Tibial nerve (tissue), 4 donors: ENCODE measurements around the gene HID1. TPM values are rescaled to one million over a fixed set of nuclear protein-coding genes. Genes with fewer than 3 reads are reported as not detected.
"Not testable (repeated sequence)": the region's sequence is repeated elsewhere in the genome, so short reads cannot be mapped to it uniquely, and the experiment has no call there.

ENCODE experiments used
- DNase-seq, 2 donors: peaks; one replicate each; pipeline ENCODE4 v3.0.0-alpha.2; 2019; ENCODE audit warnings: low spot score in 2 of 2
- H3K27ac ChIP-seq, 4 donors: fragments of 200-600 bp; sonication (generic) in 3 of 4; one replicate each; pipeline ENCODE4 v1.5.1; 2017 to 2019; ENCODE audit warnings: mild to moderate bottlenecking in 1 of 4
- H3K27me3 ChIP-seq, 2 donors: fragments of 200-600 bp; sonication (generic) in 1 of 2; one replicate each; pipeline versions ENCODE4 v1.5.1 to v1.6.0; 2017 to 2019
- H3K36me3 ChIP-seq, 3 donors: fragments of 200-600 bp; sonication (generic); one replicate each; pipeline ENCODE4 v1.5.1; 2018 to 2019
- H3K4me1 ChIP-seq, 4 donors: fragments of 200-600 bp; sonication (generic) in 3 of 4; one replicate each; pipeline ENCODE4 v1.5.1; 2017 to 2019
- H3K4me3 ChIP-seq, 4 donors: fragments of 200-600 bp; sonication (generic) in 3 of 4; one replicate each; pipeline ENCODE4 v1.5.1; 2017 to 2019; ENCODE audit warnings: mild to moderate bottlenecking in 1 of 4, moderate library complexity in 1 of 4
- H3K9me3 ChIP-seq, 4 donors: fragments of 200-600 bp; sonication (generic) in 3 of 4; one replicate each; pipeline ENCODE4 v1.5.1; 2017 to 2019
- EP300 ChIP-seq, 2 donors: sonication (generic); formaldehyde crosslinking; IDR thresholded peaks; one replicate each; pipeline ENCODE4 v1.6.1; 2017; ENCODE audit warnings: antibody characterized with exemption in 2 of 2, mild to moderate bottlenecking in 1 of 2
- POLR2A ChIP-seq, 2 donors: fragments of 450-650 bp; IDR thresholded peaks; one replicate each; pipeline ENCODE4 v1.6.1; 2017; ENCODE audit warnings: antibody characterized with exemption in 2 of 2, mild to moderate bottlenecking in 2 of 2, moderate library complexity in 2 of 2
- WGBS, 2 donors: methylation state at CpG; one replicate each; pipeline ENCODE4 v1.1.5; 2018; 5-methylcytosine and 5-hydroxymethylcytosine counted together
- total RNA-seq, 4 donors: library from RNA; depleted of rRNA; stranded (reverse); fragments of >200 nt; gene quantifications; one replicate each; pipeline ENCODE4 v1.1.0, GENCODE V29; 2016
- TF ChIP-seq, protein P1 (sequence below), 5 experiments: fragments of 200-600 bp in 3 of 5; fragments of 450-650 bp in 2 of 5; sonication (generic) in 3 of 5; IDR thresholded peaks; one replicate each; pipeline ENCODE4 v1.5.1; 2016 to 2019; ENCODE audit warnings: antibody characterized with exemption in 5 of 5, mild to moderate bottlenecking in 3 of 5, moderate library complexity in 2 of 5

The HID1 gene
- total RNA-seq, 4 donors from 2014 or later, result 5.7 to 11.6 (median 8.9) TPM

DNA sequence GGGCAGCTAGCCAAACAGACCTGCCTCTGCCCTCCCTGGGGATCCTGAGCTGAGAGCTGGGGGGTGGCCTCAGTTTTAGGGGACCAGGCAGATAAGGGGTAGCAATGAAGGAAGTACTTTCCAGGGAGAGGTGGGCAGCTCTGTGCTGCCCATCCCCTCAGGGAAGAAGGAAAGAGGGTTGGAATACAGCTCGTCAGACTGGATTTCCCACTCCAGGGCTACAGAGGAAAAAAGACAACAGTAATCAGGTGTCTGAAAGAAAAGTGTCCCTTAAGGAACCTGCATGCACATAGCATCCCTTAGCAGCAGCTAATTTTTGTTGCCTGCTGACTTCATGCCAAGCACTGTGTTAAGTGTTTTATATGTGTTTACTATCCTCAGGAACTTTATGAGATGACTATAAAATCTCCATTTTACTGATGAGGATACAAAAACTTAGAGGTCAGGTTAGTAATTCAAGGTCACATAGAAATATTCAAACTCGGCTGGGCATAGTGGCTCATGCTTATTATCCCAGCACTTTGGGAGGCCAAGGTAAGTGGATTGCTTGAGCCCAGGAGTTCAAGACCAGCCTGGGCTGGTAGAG lies 36.7 kb upstream of the HID1 start:
- Histone ChIP-seq H3K36me3 (peaks cover 0 to 15% (median 0%) of the 10 kb centered on the region in 3 donors), H3K4me1 (peaks cover 0 to 28% (median 15%) of the 10 kb centered on the region in 4 donors), H3K27ac (no peak overlapping the region), H3K27me3 (no peaks in the 10 kb centered on the region), H3K9me3 (no peaks in the 10 kb centered on the region), H3K4me3 (no peak overlapping the region)
- WGBS, 2 donors, result 43 to 53% methylated on average over 2 of the region's 2 CpGs
- TF ChIP-seq POLR2A (IDR thresholded peaks at IDR 0.05), result no peak
- no peak for DNase-seq

DNA sequence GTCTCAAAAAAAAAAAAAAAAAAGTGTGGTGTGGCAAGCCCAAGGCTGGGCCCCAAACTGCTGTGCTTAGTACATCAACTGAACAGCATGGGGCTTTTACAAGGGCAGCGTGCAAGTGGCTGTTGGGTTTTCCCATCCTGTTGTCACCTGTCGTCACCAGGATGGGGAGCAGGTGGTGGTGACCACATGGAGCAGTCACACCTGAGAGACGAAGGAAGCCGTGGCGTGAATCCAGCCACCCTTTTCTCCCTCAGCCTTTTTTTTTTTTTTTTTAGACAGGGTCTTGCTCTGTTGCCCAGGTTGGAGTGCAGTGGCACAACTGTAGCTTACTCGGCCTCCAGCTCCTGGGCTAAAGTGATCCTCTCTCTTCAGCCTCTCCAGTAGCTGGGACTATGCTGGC lies 35.8 kb upstream of the HID1 start:
- TF ChIP-seq EP300 (IDR thresholded peaks at IDR 0.05) (no peak), POLR2A (IDR thresholded peaks at IDR 0.05) (no peak)
- TF ChIP-seq, protein P1, sequence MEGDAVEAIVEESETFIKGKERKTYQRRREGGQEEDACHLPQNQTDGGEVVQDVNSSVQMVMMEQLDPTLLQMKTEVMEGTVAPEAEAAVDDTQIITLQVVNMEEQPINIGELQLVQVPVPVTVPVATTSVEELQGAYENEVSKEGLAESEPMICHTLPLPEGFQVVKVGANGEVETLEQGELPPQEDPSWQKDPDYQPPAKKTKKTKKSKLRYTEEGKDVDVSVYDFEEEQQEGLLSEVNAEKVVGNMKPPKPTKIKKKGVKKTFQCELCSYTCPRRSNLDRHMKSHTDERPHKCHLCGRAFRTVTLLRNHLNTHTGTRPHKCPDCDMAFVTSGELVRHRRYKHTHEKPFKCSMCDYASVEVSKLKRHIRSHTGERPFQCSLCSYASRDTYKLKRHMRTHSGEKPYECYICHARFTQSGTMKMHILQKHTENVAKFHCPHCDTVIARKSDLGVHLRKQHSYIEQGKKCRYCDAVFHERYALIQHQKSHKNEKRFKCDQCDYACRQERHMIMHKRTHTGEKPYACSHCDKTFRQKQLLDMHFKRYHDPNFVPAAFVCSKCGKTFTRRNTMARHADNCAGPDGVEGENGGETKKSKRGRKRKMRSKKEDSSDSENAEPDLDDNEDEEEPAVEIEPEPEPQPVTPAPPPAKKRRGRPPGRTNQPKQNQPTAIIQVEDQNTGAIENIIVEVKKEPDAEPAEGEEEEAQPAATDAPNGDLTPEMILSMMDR (IDR thresholded peaks at IDR 0.05), result no peak
- no peak overlapping the region for H3K27ac ChIP-seq
- 86 to 91% methylated on average over 6 of the region's 6 CpGs for WGBS, 2 donors
- peaks cover 0 to 24% (median 0%) of the 10 kb centered on the region in 3 donors for H3K36me3 ChIP-seq
- H3K4me1 ChIP-seq, result peaks cover 0 to 19% (median 10%) of the 10 kb centered on the region in 4 donors
- no peak overlapping the region for H3K4me3 ChIP-seq
- no peaks in the 10 kb centered on the region for H3K9me3 ChIP-seq
- no peak for DNase-seq
- no peaks in the 10 kb centered on the region for H3K27me3 ChIP-seq

DNA sequence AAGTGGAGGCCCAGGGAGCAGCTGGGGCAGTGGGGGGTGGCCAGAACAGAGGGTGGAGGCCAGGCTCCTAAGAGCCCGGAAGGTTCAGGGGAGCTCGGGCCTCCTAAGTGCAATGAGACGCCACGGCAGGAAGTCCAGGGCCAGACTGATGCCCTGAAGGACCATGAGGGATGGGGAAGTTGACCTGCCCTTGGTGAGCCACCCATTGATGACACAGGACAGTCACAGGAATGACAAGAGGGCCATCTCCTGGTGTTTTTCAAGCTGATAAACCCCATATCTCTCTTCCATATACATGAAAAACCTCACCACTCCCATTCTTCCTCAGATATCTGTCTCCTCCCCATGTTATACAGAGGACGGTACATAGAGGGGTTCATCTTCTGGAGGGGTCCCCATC lies 34.1 kb upstream of the HID1 start:
- H3K27ac ChIP-seq, result no peak overlapping the region
- H3K9me3 ChIP-seq, result no peaks in the 10 kb centered on the region
- no peak for DNase-seq
- H3K4me3 ChIP-seq, result no peak overlapping the region
- H3K36me3 ChIP-seq, result peaks cover 0 to 41% (median 0%) of the 10 kb centered on the region in 3 donors
- peaks cover 0 to 9% (median 4%) of the 10 kb centered on the region in 4 donors for H3K4me1 ChIP-seq
- no peaks in the 10 kb centered on the region for H3K27me3 ChIP-seq
- 84 to 89% methylated on average over 5 of the region's 5 CpGs for WGBS, 2 donors
- TF ChIP-seq POLR2A (IDR thresholded peaks at IDR 0.05) (no peak), EP300 (IDR thresholded peaks at IDR 0.05) (no peak)
- TF ChIP-seq, protein P1 (IDR thresholded peaks at IDR 0.05), result no peak

DNA sequence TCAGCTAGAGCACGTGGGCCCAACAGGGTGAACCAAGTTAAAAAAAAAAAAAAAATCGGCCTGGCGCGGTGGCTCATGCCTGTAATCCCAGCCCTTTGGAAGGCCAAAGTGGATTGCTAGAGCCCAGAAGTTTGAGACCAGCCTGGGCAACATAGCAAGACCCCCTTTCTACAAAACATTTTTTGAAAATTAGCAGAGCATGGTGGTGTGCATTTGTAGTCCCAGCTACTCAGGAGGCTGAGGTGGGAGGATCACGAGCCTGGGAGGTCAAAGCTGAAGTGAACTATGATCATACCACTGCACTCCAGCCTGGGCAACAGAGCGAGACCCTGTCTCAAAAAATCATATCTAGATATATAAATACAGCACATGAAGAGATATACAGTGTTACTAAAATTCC lies 33.5 kb upstream of the HID1 start:
- H3K36me3 ChIP-seq, result peaks cover 0 to 47% (median 0%) of the 10 kb centered on the region in 3 donors
- not testable (repeated sequence) for DNase-seq, H3K27ac ChIP-seq, H3K9me3 ChIP-seq, H3K4me3 ChIP-seq, H3K4me1 ChIP-seq, H3K27me3 ChIP-seq
- 96% methylated on average over 6 of the region's 6 CpGs for WGBS, 2 donors

DNA sequence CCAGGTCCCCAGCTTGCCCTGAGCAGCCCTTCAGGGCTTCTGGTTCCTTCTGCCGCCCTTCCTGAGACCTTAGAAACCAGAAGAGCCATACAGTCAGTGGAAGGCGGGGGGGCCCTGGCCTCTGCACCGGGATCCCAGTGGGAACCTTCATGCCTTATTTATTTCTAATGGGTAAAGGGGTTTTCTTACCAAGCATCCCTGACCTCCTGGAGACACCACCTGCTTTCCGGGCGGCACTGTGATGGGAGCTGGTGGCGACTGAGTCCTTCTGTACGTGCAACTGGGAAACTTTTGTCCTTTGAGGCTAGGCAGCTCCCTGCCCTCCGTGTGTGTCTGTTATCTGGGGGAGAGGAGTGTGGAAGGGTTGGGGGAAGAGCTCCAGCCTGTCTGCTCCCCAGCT lies 32.7 kb upstream of the HID1 start:
- DNase-seq, result no peak
- peaks cover 0 to 52% (median 0%) of the 10 kb centered on the region in 3 donors for H3K36me3 ChIP-seq
- H3K9me3 ChIP-seq, result no peaks in the 10 kb centered on the region
- 80 to 91% methylated on average over 8 of the region's 8 CpGs for WGBS, 2 donors
- H3K4me3 ChIP-seq, result no peak overlapping the region
- H3K4me1 ChIP-seq, result no peaks in the 10 kb centered on the region
- no peak overlapping the region for H3K27ac ChIP-seq
- TF ChIP-seq, protein P1 (IDR thresholded peaks at IDR 0.05), result no peak
- TF ChIP-seq EP300 (IDR thresholded peaks at IDR 0.05), result no peak
- no peaks in the 10 kb centered on the region for H3K27me3 ChIP-seq

DNA sequence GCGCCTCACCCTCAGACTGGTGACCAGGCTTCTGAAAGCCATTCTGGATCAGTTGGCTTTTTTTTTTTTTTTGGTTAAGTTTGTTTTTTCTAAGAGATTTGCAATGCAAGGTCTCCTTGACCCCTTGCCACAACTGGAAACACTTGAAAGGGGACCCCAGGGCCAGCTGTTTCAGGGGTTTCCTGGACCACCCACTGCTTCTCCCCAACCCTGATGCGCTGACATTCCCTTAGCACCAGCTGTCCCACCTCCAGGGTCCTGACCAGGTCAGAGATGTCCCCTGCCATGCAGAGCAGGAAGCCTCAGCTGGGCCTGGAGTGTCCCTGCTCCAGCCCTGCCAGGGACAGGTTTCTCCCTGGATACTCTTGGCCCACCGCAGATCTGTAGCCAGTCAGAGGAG lies 31.8 kb upstream of the HID1 start:
- WGBS, 2 donors, result 95 to 96% methylated on average over 2 to 3 of the region's 3 CpGs
- TF ChIP-seq POLR2A (IDR thresholded peaks at IDR 0.05), result no peak
- TF ChIP-seq EP300 (IDR thresholded peaks at IDR 0.05), result no peak
- H3K4me1 ChIP-seq, result no peaks in the 10 kb centered on the region

DNA sequence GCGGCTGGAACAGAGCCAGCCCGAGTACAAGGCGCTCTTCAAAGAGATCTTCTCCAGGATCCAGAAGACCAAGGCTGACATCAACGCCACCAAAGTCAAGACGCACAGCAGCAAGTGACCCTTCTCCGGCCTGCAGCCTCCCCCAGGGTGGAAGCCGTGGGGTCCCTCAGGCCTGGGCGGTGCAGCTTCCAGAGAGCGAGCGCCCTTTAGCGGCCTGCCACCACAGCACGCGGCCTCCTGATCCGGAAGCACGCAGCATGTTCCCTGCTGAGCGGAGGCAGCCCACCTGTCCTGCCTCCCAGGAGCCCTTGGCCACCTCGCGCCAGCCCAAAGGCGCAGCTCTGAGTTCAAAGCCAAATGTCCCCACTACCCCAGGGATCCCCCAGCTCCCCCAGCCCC lies 31.4 kb upstream of the HID1 start:
- no peak overlapping the region for H3K27ac ChIP-seq
- peaks cover 0 to 61% (median 0%) of the 10 kb centered on the region in 3 donors for H3K36me3 ChIP-seq
- 88 to 91% methylated on average over 8 to 19 of the region's 19 CpGs for WGBS, 2 donors
- no peaks in the 10 kb centered on the region for H3K9me3 ChIP-seq
- no peaks in the 10 kb centered on the region for H3K27me3 ChIP-seq
- no peak overlapping the region for H3K4me3 ChIP-seq
- no peak for DNase-seq
- no peaks in the 10 kb centered on the region for H3K4me1 ChIP-seq
- TF ChIP-seq, protein P1 (IDR thresholded peaks at IDR 0.05), result no peak
- TF ChIP-seq EP300 (IDR thresholded peaks at IDR 0.05), result no peak
- no peak for TF ChIP-seq POLR2A (IDR thresholded peaks at IDR 0.05)

More for the DNA sequence above, 31.8 kb upstream of the HID1 start:
- Histone ChIP-seq H3K36me3 (peaks cover 0 to 60% (median 0%) of the 10 kb centered on the region in 3 donors), H3K27me3 (no peaks in the 10 kb centered on the region), H3K27ac (no peak overlapping the region), H3K9me3 (no peaks in the 10 kb centered on the region), H3K4me3 (no peak overlapping the region)
- DNase-seq, result no peak
